Inflammatory macrophage treated with lipopolysaccharide for 4 hours (primary cell): Measurements from ENCODE around the gene SHKBP1.
"Not testable (repeated sequence)": the region's sequence is repeated elsewhere in the genome, so short reads cannot be mapped to it uniquely, and the experiment has no call there.

Source experiments
- DNase-seq: peaks from one replicate; pipeline ENCODE4 v3.0.0-alpha.2; 2020

The SHKBP1 gene

GRCh38 chr19:40616178-40616577, 39.5 kb downstream of the SHKBP1 start:
- DNase-seq = no peak

GRCh38 chr19:40616941-40617340, 40.3 kb downstream of the SHKBP1 start:
- DNase-seq = no peak

GRCh38 chr19:40617961-40618360, 41.3 kb downstream of the SHKBP1 start:
- DNase-seq = no peak

GRCh38 chr19:40619333-40620160, 42.9 kb downstream of the SHKBP1 start:
- no peak for DNase-seq

GRCh38 chr19:40620161-40620485, 43.5 kb downstream of the SHKBP1 start:
- no peak for DNase-seq

- DNase-seq = no peak
Observed at GRCh38 chr19:40621283-40621682, 44.6 kb downstream of the SHKBP1 start.

- no peak for DNase-seq
Observed at GRCh38 chr19:40621966-40622772, 45.5 kb downstream of the SHKBP1 start.

GRCh38 chr19:40622773-40623075, 46.1 kb downstream of the SHKBP1 start:
- no peak for DNase-seq

- DNase-seq = no peak
Observed at GRCh38 chr19:40623403-40624251, 47.0 kb downstream of the SHKBP1 start.

GRCh38 chr19:40624369-40625153, 47.9 kb downstream of the SHKBP1 start:
- DNase-seq = not testable (repeated sequence)

- peak; percentile 38 for DNase-seq
Observed at GRCh38 chr19:40625406-40626120, 48.9 kb downstream of the SHKBP1 start.

GRCh38 chr19:40626918-40627317, 50.2 kb downstream of the SHKBP1 start:
- DNase-seq = no peak

GRCh38 chr19:40627486-40628279, 51.0 kb downstream of the SHKBP1 start:
- DNase-seq = no peak

- no peak for DNase-seq
Observed at GRCh38 chr19:40629346-40629745, 52.7 kb downstream of the SHKBP1 start.

GRCh38 chr19:40630571-40631160, 54.0 kb downstream of the SHKBP1 start:
- DNase-seq = no peak

GRCh38 chr19:40632311-40633036, 55.8 kb downstream of the SHKBP1 start:
- DNase-seq = no peak

- DNase-seq = no peak
Observed at GRCh38 chr19:40633207-40633606, 56.5 kb downstream of the SHKBP1 start.

- no peak for DNase-seq
Observed at GRCh38 chr19:40638327-40638726, 61.7 kb downstream of the SHKBP1 start.

- no peak for DNase-seq
Observed at GRCh38 chr19:40639638-40639982, 62.9 kb downstream of the SHKBP1 start.

GRCh38 chr19:40640744-40641143, 64.1 kb downstream of the SHKBP1 start:
- no peak for DNase-seq
